ENCODE measurements around the gene PRPF40B.

The PRPF40B gene

DNA sequence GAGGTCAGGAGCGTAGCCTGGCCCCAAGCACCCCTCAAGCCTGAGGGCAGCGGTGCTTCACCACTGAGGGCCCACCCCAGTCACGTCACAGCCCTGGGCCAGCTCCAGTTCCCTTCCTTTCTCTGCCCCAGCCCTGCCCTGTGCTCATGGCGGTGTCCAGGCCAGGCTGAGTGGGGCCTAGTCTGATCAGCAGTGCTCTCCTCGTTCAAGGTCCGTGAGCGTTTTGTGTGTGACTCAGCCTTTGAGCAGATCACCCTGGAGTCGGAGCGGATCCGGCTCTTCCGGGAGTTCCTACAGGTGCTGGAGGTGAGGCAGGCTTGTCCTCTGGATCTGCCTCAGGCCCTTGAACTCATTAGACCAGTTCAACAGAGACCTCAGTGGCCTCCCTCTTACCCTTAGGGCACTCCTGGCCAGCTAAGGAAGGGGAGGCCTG is 19.0 kb downstream of the PRPF40B start:
- Histone ChIP-seq H3K27me3 (ENCODE audit: low read depth, low read length) (no peaks in the 10 kb centered on the region), H3K4me3 (ENCODE audit: low read depth in 1 of 2, low read length in 2 of 2) (no peak overlapping the region), H3K9me3 (ENCODE audit: control insufficient read depth in 1 of 2, low read length in 2 of 2) (no peaks in the 10 kb centered on the region), H3K4me1 (ENCODE audit: control insufficient read depth in 1 of 2, insufficient read depth in 2 of 2, low read length in 2 of 2) (peaks cover 3 to 14% of the 10 kb centered on the region in 2 donors), H3K27ac (ENCODE audit: low read length) (no peak overlapping the region), H3K36me3 (ENCODE audit: control insufficient read depth in 1 of 2, insufficient read depth in 2 of 2, low read length in 2 of 2) (peaks cover 27 to 63% of the 10 kb centered on the region in 2 donors)

- no peaks in the 10 kb centered on the region for H3K27me3 ChIP-seq (ENCODE audit: low read depth, low read length)
- no peaks in the 10 kb centered on the region for H3K9me3 ChIP-seq (ENCODE audit: control insufficient read depth in 1 of 2, low read length in 2 of 2)
- H3K4me3 ChIP-seq (ENCODE audit: low read depth in 1 of 2, low read length in 2 of 2): no peak overlapping the region
- peaks cover 3 to 11% of the 10 kb centered on the region in 2 donors for H3K4me1 ChIP-seq (ENCODE audit: control insufficient read depth in 1 of 2, insufficient read depth in 2 of 2, low read length in 2 of 2)
- no peak overlapping the region for H3K27ac ChIP-seq (ENCODE audit: low read length)
- peaks cover 24 to 68% of the 10 kb centered on the region in 2 donors for H3K36me3 ChIP-seq (ENCODE audit: control insufficient read depth in 1 of 2, insufficient read depth in 2 of 2, low read length in 2 of 2)
Measured at GRCh38 chr12:49643135-49643534, 19.8 kb downstream of the PRPF40B start.

DNA sequence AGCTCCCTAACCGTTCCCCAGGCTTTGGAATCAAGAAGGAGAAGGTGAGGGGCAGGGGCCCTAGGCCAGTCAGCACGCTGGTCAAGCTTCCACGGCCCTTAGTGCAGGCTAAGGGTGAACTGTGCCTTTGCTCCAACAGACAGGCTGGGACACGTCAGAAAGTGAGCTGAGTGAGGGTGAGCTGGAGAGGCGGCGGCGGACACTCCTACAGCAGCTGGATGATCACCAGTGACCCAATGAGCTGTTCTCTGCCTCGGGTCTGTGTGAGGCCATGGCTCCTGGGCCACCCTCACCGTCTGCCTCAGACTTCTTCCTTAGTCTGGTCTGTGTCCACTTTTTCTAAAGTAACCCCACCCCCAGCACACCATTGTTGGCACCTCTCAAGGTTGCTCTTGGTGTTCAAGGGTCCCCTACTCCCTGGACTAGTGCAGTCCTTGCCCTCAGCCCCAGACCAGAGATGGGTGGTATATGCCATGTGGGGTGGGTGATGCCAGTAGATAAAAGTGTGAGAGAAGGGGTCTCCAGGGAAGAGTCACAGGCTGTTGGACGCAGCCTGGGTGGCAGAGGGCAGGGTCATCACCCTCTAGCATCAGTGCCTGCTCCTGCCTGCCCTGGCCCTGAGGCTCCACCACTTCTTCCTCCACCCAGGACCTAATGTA is 20.7 kb downstream of the PRPF40B start:
- H3K27me3 ChIP-seq (ENCODE audit: low read depth, low read length): no peaks in the 10 kb centered on the region
- no peak overlapping the region for H3K27ac ChIP-seq (ENCODE audit: low read length)
- no peaks in the 10 kb centered on the region for H3K9me3 ChIP-seq (ENCODE audit: control insufficient read depth in 1 of 2, low read length in 2 of 2)
- H3K4me1 ChIP-seq (ENCODE audit: control insufficient read depth in 1 of 2, insufficient read depth in 2 of 2, low read length in 2 of 2): peaks cover 3 to 11% of the 10 kb centered on the region in 2 donors
- peaks cover 24 to 73% of the 10 kb centered on the region in 2 donors for H3K36me3 ChIP-seq (ENCODE audit: control insufficient read depth in 1 of 2, insufficient read depth in 2 of 2, low read length in 2 of 2)
- no peak overlapping the region for H3K4me3 ChIP-seq (ENCODE audit: low read depth in 1 of 2, low read length in 2 of 2)

DNA sequence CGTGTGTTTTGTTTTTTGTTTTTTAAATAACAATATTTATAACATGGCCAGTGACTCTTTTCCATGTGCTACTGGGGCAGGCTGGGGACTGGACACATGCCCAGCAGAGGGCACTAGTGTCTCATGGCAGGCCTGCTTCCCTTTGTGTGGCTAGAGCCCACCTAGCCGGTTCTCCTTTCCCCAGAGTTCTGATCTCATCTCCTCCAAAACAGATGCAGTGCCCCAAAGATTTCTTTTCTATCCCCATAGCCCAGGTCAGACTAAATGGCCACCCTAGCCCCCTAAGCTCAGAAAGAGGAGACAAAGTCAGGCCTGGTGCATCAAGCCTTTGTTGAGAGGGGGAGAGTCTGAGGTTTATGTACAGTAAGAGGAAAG is 21.2 kb downstream of the PRPF40B start:
- H3K27me3 ChIP-seq (ENCODE audit: low read depth, low read length): no peaks in the 10 kb centered on the region
- H3K36me3 ChIP-seq (ENCODE audit: control insufficient read depth in 1 of 2, insufficient read depth in 2 of 2, low read length in 2 of 2): peaks cover 27 to 79% of the 10 kb centered on the region in 2 donors
- no peak overlapping the region for H3K4me3 ChIP-seq (ENCODE audit: low read depth in 1 of 2, low read length in 2 of 2)
- H3K4me1 ChIP-seq (ENCODE audit: control insufficient read depth in 1 of 2, insufficient read depth in 2 of 2, low read length in 2 of 2): peaks cover 3 to 11% of the 10 kb centered on the region in 2 donors
- H3K9me3 ChIP-seq (ENCODE audit: control insufficient read depth in 1 of 2, low read length in 2 of 2): no peaks in the 10 kb centered on the region
- no peak overlapping the region for H3K27ac ChIP-seq (ENCODE audit: low read length)

DNA sequence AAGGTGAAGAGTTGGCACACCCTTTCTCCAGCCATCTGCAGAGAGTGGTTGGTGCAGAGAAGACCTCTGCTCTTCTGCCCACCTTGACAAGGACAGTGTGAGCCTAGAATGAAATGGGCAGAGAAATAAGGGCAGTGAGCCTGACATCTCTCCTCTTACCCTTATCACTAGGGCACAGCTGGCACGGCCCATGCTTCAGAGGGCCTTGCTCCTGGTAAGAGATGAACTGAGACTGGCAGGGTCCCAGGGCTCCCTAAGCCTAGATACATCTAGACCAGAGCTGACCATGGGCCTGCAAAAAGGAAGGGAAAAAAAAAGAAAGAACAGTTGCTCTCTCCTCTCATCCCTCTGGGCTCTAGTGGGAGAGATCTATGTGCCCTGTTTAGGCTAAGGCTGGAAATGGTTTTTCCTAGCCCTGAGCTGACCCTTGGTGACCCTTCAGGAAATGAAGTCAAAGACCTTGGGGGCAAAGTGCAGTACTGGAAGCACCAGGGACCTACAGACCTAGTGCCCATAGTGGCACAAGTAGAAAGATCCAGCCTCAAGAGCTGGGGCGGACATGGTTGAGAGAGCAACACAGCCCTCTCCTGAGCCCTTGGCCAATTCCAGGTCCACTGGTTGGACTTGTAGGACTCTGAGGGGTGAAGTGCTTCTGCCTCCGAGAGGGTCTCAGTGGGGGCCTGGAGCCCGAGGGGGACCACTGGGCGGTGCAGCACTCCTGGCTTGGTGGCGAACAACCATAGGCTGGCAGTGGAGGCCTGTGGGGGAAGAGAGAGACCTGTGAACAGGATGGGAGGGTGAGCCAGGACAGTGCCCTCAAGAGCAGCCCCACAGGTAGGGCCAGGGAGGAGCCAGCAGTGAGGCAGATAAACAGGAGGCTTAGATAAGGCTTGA is 22.0 kb downstream of the PRPF40B start:
- peaks cover 33 to 83% of the 10 kb centered on the region in 2 donors for H3K36me3 ChIP-seq (ENCODE audit: control insufficient read depth in 1 of 2, insufficient read depth in 2 of 2, low read length in 2 of 2)
- H3K4me1 ChIP-seq (ENCODE audit: control insufficient read depth in 1 of 2, insufficient read depth in 2 of 2, low read length in 2 of 2): peaks cover 3 to 11% of the 10 kb centered on the region in 2 donors

DNA sequence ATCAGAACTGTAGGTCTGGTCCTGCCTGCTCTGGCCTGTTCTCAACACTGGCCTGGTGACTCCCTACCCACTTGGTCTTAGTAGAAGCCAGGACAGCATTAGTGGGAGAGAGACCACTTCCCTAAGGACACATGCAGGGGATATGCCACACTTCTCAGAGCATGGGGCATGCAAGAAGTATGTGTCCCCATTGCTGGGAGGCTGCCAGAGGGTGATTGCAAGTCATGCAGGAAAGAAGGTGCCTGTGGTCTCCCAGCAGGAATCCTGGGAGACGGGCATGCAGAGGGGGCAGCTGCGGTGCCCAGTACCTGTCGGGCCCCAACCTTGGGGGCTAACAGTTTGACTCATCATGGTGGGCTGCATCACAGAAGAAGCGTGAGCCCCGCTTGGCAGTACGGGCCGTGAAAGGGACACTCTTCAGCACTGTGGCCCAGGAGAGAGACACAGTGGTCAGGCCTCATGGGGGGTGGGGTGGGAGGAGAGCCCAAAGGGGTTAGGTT is 23.0 kb downstream of the PRPF40B start:
- H3K27ac ChIP-seq (ENCODE audit: low read length): no peak overlapping the region
- no peaks in the 10 kb centered on the region for H3K27me3 ChIP-seq (ENCODE audit: low read depth, low read length)
- H3K9me3 ChIP-seq (ENCODE audit: control insufficient read depth in 1 of 2, low read length in 2 of 2): no peaks in the 10 kb centered on the region
- H3K36me3 ChIP-seq (ENCODE audit: control insufficient read depth in 1 of 2, insufficient read depth in 2 of 2, low read length in 2 of 2): peaks cover 38 to 82% of the 10 kb centered on the region in 2 donors
- no peak overlapping the region for H3K4me3 ChIP-seq (ENCODE audit: low read depth in 1 of 2, low read length in 2 of 2)
- H3K4me1 ChIP-seq (ENCODE audit: control insufficient read depth in 1 of 2, insufficient read depth in 2 of 2, low read length in 2 of 2): peaks cover 3 to 11% of the 10 kb centered on the region in 2 donors

More for the DNA sequence above, 22.0 kb downstream of the PRPF40B start:
- Histone ChIP-seq H3K27ac (ENCODE audit: low read length) (no peak overlapping the region), H3K27me3 (ENCODE audit: low read depth, low read length) (no peaks in the 10 kb centered on the region), H3K9me3 (ENCODE audit: control insufficient read depth in 1 of 2, low read length in 2 of 2) (no peaks in the 10 kb centered on the region), H3K4me3 (ENCODE audit: low read depth in 1 of 2, low read length in 2 of 2) (no peak overlapping the region)

DNA sequence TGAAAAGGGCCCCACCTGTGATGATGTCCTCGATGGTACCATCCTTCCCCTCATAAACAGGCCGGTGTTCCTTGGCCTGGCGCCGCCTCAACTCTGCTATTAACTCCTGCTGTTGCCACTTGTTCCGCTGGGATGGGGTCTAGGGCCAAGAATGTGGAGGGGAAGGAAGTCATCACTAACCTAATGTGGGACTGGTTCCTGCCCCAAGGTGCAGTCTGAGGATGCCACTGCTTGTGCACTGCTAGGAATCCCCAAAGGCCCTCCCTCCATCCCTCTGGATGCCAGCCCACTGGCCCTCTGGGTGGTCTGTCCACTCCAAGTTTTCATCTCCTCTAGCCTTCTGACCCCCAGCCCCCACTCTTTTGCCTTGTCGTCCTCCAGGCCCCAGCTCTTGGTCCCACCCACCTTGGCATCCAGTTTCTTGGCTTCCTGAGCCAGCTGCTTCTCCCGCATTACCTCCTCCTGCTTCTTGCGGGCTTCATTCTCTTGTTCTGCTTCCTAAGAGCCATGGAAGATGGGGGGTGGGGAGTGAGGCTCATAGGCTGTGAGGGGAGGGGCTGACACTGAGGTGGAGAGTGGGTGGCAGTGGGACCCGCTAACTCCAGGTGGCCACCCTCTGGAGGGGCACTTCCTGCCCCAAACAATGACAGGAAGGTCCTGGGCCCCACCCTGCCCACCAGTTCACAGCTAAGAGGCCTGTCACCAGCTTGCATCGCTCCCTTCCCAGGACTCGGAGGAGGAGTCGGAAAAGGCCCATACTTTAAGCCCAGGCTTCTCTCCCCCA is 23.7 kb downstream of the PRPF40B start:
- no peak overlapping the region for H3K27ac ChIP-seq (ENCODE audit: low read length)
- no peak overlapping the region for H3K4me3 ChIP-seq (ENCODE audit: low read depth in 1 of 2, low read length in 2 of 2)
- H3K27me3 ChIP-seq (ENCODE audit: low read depth, low read length): no peaks in the 10 kb centered on the region
- peaks cover 37 to 82% of the 10 kb centered on the region in 2 donors for H3K36me3 ChIP-seq (ENCODE audit: control insufficient read depth in 1 of 2, insufficient read depth in 2 of 2, low read length in 2 of 2)
- no peaks in the 10 kb centered on the region for H3K9me3 ChIP-seq (ENCODE audit: control insufficient read depth in 1 of 2, low read length in 2 of 2)
- peaks cover 3 to 11% of the 10 kb centered on the region in 2 donors for H3K4me1 ChIP-seq (ENCODE audit: control insufficient read depth in 1 of 2, insufficient read depth in 2 of 2, low read length in 2 of 2)

DNA sequence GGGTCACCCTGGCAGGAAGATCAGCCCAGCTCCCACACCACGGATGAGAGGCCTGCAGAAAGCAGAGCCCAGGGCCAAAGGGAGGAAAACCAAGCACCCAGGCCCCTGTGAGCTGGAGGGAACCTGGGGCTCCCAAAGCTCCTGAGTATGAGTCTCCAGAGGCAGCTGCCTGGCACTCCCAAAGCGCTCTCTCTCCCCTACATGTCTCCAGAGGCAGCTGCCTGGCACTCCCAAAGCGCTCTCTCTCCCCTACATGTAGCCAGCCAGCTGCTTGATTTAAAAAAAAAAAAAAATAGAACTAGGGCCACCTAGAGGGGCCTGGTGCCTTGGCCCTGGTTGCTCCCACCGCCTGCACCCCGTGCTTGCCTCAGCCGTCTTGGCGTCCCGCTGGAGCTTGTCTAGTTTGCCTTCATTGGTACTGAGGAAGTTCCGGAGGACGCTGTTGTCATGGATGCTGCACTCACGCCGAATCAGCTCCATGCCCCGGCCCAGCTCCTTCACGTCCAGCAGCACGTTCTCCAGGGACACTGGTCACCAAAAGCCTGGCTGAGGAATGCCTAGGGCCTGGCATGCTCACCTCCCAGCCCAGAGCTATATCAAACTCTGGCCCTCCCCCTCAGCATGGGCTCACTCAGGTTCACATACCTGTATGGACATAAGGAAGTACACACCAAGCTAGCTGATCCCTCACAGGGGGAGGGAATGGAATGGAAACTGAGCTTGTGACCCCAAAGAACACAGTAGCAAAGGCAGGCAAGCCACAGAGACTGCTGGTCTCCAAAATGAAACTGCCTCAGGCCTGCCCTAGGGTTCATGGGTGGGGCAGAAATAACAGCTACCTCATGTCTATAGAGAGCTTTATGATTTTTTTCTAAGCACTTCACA is 24.7 kb downstream of the PRPF40B start:
- peaks cover 37 to 76% of the 10 kb centered on the region in 2 donors for H3K36me3 ChIP-seq (ENCODE audit: control insufficient read depth in 1 of 2, insufficient read depth in 2 of 2, low read length in 2 of 2)
- peaks cover 3 to 11% of the 10 kb centered on the region in 2 donors for H3K4me1 ChIP-seq (ENCODE audit: control insufficient read depth in 1 of 2, insufficient read depth in 2 of 2, low read length in 2 of 2)
- H3K27ac ChIP-seq (ENCODE audit: low read length): no peak overlapping the region
- no peaks in the 10 kb centered on the region for H3K9me3 ChIP-seq (ENCODE audit: control insufficient read depth in 1 of 2, low read length in 2 of 2)
- H3K27me3 ChIP-seq (ENCODE audit: low read depth, low read length): no peaks in the 10 kb centered on the region
- H3K4me3 ChIP-seq (ENCODE audit: low read depth in 1 of 2, low read length in 2 of 2): no peak overlapping the region

DNA sequence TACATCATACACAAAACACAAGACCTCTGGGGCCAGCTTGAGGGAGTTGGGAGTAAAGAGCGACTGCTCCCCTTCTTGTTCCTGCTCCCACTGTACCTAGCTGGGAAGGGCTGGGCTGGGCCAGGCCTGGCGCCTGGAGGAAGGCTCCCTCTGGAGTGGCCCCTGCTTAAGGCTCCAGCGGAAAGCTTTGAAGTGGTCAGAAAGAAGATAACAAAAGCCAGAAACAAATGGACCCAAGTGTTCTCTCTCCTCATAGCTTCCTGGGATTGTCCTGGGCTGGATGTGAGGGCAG is 25.3 kb downstream of the PRPF40B start:
- Histone ChIP-seq H3K4me1 (ENCODE audit: control insufficient read depth in 1 of 2, insufficient read depth in 2 of 2, low read length in 2 of 2) (peaks cover 3 to 11% of the 10 kb centered on the region in 2 donors), H3K27me3 (ENCODE audit: low read depth, low read length) (no peaks in the 10 kb centered on the region)

DNA sequence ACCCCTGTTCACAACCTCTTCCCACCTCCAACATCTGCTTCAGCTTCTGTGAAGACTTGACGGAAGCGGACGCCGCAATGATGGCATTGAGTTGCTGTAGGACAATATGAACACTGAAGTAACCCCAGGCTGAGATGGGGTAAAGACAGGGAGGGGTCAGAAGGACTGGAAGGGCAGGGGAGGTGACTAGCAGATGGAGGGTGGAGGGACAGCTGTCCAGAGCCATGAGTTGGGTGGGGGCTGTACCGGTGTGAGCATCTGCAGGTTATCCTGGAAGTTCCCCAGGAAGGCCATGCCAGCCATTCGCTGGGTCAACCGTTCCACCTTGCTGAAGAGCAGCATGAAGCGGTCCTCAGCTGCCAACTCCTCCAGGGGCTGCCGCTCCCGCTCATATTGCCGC is 26.1 kb downstream of the PRPF40B start:
- Histone ChIP-seq H3K9me3 (ENCODE audit: control insufficient read depth in 1 of 2, low read length in 2 of 2) (no peaks in the 10 kb centered on the region), H3K4me3 (ENCODE audit: low read depth in 1 of 2, low read length in 2 of 2) (no peak overlapping the region), H3K4me1 (ENCODE audit: control insufficient read depth in 1 of 2, insufficient read depth in 2 of 2, low read length in 2 of 2) (peaks cover 3 to 10% of the 10 kb centered on the region in 2 donors), H3K27ac (ENCODE audit: low read length) (no peak overlapping the region), H3K36me3 (ENCODE audit: control insufficient read depth in 1 of 2, insufficient read depth in 2 of 2, low read length in 2 of 2) (peaks cover 34 to 77% of the 10 kb centered on the region in 2 donors), H3K27me3 (ENCODE audit: low read depth, low read length) (no peaks in the 10 kb centered on the region)

More for the DNA sequence above, 25.3 kb downstream of the PRPF40B start:
- no peaks in the 10 kb centered on the region for H3K9me3 ChIP-seq (ENCODE audit: control insufficient read depth in 1 of 2, low read length in 2 of 2)
- no peak overlapping the region for H3K4me3 ChIP-seq (ENCODE audit: low read depth in 1 of 2, low read length in 2 of 2)
- H3K27ac ChIP-seq (ENCODE audit: low read length): no peak overlapping the region
- H3K36me3 ChIP-seq (ENCODE audit: control insufficient read depth in 1 of 2, insufficient read depth in 2 of 2, low read length in 2 of 2): peaks cover 33 to 76% of the 10 kb centered on the region in 2 donors

Data from muscle layer of duodenum (tissue), 2 donors.